ENCODE data around the gene KRTAP3-1. TPM values are rescaled to one million over a fixed set of nuclear protein-coding genes. Genes with fewer than 3 reads are reported as not detected.

The KRTAP3-1 gene
- total and polyA plus RNA-seq, 8 donors: 0.19 TPM; not detected in 7

DNA sequence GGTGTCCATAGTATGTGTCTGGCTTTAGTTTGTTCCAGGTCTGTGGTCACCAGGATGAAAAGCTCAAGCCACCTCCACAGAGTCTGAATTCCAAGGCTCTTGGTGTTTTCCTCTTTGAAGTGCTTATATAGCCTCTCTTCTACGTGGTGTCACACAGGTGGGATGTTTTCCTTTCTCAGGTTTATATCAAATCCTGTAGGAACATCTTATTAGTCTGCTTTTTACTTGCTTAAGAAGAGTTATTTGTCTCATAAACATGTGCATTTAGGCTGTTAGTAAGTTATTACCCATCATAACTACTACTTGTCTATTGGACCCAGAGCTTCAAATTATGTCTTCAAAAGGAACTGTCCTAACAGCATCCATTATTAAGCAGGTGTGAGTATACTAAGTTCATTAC is 42.1 kb downstream of the KRTAP3-1 start, which contains the start of gene KRT39:
Gene KRT39 (minus strand): TSS at position 101 of the 400 bp plus-strand sequence. CDS start 92 bp downstream, at position 9.
- H3K4me3 ChIP-seq: no peak within 1 kb of the TSS
- ATAC-seq (no peak), FAIRE-seq (no peak), DNase-seq (no peak)
- no peaks in the 10 kb centered on the region for H3K27me3 ChIP-seq
- H3K27ac ChIP-seq: no peak within 1 kb of the TSS
- WGBS, 2 donors: 38 to 47% methylated on average over 1 of the region's 1 CpG
- H3K9me3 ChIP-seq: no peaks in the 10 kb centered on the region
- intact Hi-C loops (cut with DNase I): no loop called here
- no peaks in the 10 kb centered on the region for H3K36me3 ChIP-seq
- no peaks in the 10 kb centered on the region for H3K4me1 ChIP-seq
- TF ChIP-seq, protein P1, sequence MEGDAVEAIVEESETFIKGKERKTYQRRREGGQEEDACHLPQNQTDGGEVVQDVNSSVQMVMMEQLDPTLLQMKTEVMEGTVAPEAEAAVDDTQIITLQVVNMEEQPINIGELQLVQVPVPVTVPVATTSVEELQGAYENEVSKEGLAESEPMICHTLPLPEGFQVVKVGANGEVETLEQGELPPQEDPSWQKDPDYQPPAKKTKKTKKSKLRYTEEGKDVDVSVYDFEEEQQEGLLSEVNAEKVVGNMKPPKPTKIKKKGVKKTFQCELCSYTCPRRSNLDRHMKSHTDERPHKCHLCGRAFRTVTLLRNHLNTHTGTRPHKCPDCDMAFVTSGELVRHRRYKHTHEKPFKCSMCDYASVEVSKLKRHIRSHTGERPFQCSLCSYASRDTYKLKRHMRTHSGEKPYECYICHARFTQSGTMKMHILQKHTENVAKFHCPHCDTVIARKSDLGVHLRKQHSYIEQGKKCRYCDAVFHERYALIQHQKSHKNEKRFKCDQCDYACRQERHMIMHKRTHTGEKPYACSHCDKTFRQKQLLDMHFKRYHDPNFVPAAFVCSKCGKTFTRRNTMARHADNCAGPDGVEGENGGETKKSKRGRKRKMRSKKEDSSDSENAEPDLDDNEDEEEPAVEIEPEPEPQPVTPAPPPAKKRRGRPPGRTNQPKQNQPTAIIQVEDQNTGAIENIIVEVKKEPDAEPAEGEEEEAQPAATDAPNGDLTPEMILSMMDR (IDR thresholded peaks at IDR 0.05): no peak

DNA sequence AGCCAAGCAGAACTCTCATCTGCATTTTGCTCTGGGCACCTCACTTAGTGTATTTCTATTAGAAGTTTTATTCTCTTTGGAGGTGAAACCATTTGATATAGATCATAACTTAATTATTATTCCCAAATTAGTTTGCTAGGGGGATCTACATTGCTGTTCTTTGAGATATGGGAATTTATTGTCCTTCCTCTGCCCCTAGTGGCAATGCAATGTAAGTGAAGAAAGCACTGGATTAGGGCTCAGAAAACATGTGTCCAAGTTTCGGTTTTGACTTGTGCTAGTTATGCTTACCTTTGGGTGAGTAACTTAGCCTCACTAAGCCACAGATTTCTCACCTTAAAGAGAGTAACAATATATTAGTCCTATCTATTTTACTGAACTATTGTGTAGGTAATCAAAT is 45.1 kb downstream of the KRTAP3-1 start:
- TF ChIP-seq, protein P1 (IDR thresholded peaks at IDR 0.05): peak; percentile 43 to 57 (median 48)
- Histone ChIP-seq H3K4me1 (peaks cover 0 to 3% (median 0%) of the 10 kb centered on the region in 3 donors), H3K4me3 (no peak overlapping the region), H3K27ac (no peak overlapping the region), H3K9me3 (no peaks in the 10 kb centered on the region), H3K27me3 (no peaks in the 10 kb centered on the region), H3K36me3 (no peaks in the 10 kb centered on the region)
- WGBS, 2 donors: 20 to 42% methylated on average over 1 of the region's 1 CpG
- intact Hi-C loops (cut with DNase I): no loop called here
- DNase-seq: no peak
- FAIRE-seq: no peak
- peak in 2 of 4 donors; percentile 62 to 69 for ATAC-seq

DNA sequence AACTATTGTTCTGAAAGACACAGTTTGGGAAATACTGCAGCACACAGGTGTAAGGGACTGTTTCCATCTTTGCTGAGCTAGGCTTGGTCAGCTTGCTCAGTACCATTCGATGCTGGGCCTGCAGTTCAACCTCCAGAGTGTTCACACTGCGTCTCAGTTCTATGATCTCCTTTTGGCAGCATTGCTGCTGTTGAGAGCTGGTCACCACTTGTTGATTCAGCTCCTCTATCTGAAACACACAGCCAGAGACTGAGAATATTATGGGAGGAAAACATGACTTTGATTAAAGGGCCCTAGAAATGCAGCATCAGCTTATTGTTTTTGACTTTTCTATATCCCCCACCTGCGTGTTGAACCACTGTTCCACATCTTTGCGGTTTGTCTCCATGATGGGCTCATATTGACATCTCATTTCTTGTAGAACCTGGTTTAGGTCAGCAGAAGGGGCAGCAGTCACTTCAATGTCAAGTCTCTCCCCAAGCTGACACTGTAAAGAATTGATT is 46.8 kb downstream of the KRTAP3-1 start:
- 62 to 77% methylated on average over 4 of the region's 4 CpGs for WGBS, 2 donors
- no peaks in the 10 kb centered on the region for H3K9me3 ChIP-seq
- FAIRE-seq (no peak), ATAC-seq (peak in 2 of 4 donors; percentile 11 to 25), DNase-seq (no peak)
- TF ChIP-seq, protein P1 (IDR thresholded peaks at IDR 0.05): no peak
- H3K36me3 ChIP-seq: no peaks in the 10 kb centered on the region
- H3K27ac ChIP-seq: peak overlapping the region in 3 of 4 donors; percentile 25 to 46 (median 28)
- peaks cover 0 to 11% (median 0%) of the 10 kb centered on the region in 3 donors for H3K4me1 ChIP-seq
- no peaks in the 10 kb centered on the region for H3K27me3 ChIP-seq
- intact Hi-C loops (cut with DNase I): no loop called here
- no peak overlapping the region for H3K4me3 ChIP-seq

DNA sequence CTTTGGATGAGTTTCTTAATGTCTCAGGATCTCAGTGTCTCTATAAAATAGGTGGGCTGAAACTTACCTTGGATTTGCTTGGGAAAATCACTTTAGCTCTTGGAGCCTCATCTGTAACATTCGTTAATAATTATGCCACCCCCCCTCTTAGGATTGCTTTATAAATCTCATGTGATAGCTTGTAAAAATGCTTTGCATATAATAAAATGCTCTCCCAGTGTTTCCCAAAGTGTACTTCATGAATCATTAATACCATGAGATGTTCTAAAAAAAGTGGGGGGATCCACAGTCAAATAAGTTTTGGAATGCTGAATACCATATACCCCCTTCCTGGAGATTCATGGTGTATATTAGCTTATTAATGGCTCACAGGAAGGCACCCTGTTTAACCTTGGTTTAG is 47.3 kb downstream of the KRTAP3-1 start:
- no peak overlapping the region for H3K4me3 ChIP-seq
- no peaks in the 10 kb centered on the region for H3K27me3 ChIP-seq
- H3K27ac ChIP-seq: peak overlapping the region in 3 of 4 donors; percentile 25 to 46 (median 28)
- no peaks in the 10 kb centered on the region for H3K36me3 ChIP-seq
- ATAC-seq (peak in 1 of 4 donors; percentile 25), DNase-seq (no peak), FAIRE-seq (no peak)
- TF ChIP-seq, protein P1 (IDR thresholded peaks at IDR 0.05): no peak
- 41 to 54% methylated on average over 1 of the region's 1 CpG for WGBS, 2 donors
- intact Hi-C loops (cut with DNase I): no loop called here
- H3K9me3 ChIP-seq: no peaks in the 10 kb centered on the region
- peaks cover 0 to 12% (median 0%) of the 10 kb centered on the region in 3 donors for H3K4me1 ChIP-seq

DNA sequence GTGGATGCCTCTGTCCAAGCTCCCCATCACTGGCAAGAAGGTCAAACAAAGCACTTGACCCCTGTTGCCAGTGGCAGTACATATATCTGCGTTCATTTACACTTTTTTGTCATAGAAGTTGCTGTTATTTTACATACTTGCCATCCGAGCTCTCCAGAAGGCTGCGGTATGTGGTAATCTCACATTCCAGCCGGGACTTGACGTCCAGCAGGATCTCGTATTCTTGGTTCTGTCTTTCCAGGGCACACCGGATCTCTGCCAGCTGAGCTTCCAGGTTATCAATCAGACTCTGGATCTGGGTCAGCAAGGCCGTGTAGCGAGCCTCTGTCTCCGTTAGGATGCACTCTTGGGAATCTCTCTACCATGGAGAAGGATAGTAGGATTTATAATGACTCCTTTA is 48.8 kb downstream of the KRTAP3-1 start:
- no peaks in the 10 kb centered on the region for H3K27me3 ChIP-seq
- WGBS, 2 donors: 48 to 56% methylated on average over 10 of the region's 10 CpGs
- H3K36me3 ChIP-seq: no peaks in the 10 kb centered on the region
- FAIRE-seq: no peak
- peak overlapping the region in 2 of 4 donors; percentile 24 to 51 for H3K27ac ChIP-seq
- DNase-seq: no peak
- H3K4me1 ChIP-seq: peaks cover 0 to 12% (median 0%) of the 10 kb centered on the region in 3 donors
- TF ChIP-seq, protein P1 (IDR thresholded peaks at IDR 0.05): no peak
- no peak overlapping the region for H3K4me3 ChIP-seq
- no peak for ATAC-seq
- intact Hi-C loops (cut with DNase I): no loop called here
- no peaks in the 10 kb centered on the region for H3K9me3 ChIP-seq

Measured in pancreas (tissue), 10 donors.